Upper lobe of right lung (tissue), 1 donor: ENCODE measurements around the gene ZNF747. TPM values are rescaled to one million over a fixed set of nuclear protein-coding genes. Genes with fewer than 3 reads are reported as not detected.

Experiments used
- ATAC-seq: fragments of 200-7000 bp; cut with Tn5 transposase; one replicate; pipeline ENCODE4 v1.9.1; 2020; ENCODE audit warnings: mild to moderate bottlenecking, moderate library complexity
- DNase-seq: peaks from one replicate; pipeline ENCODE4 v3.0.0-alpha.2; 2020
- H3K27ac ChIP-seq: fragments of 200-600 bp; one replicate; pipeline ENCODE4 v1.8.0; 2022
- H3K27me3 ChIP-seq: fragments of 200-600 bp; one replicate; pipeline ENCODE4 v1.8.0; 2022; ENCODE audit warnings: mild to moderate bottlenecking
- H3K36me3 ChIP-seq: fragments of 200-600 bp; one replicate; pipeline ENCODE4 v1.8.0; 2022
- H3K4me1 ChIP-seq: fragments of 200-600 bp; one replicate; pipeline ENCODE4 v1.8.0; 2022
- H3K4me3 ChIP-seq: fragments of 200-600 bp; one replicate; pipeline ENCODE4 v1.8.0; 2022; ENCODE audit warnings: mild to moderate bottlenecking
- H3K9me3 ChIP-seq: fragments of 200-600 bp; one replicate; pipeline ENCODE4 v1.8.0; 2022
- intact Hi-C: fragments of 100-400 bp; cut with DNase I; formaldehyde crosslinking; loops from one replicate; pipeline ENCODE4 v1.11.0; 2022
- long read RNA-seq: library from polyadenylated mRNA; unstranded; transcript quantifications from one replicate; pipeline ENCODE4 v2.0.0, GENCODE V29; 2021
- total RNA-seq: library from RNA; stranded (reverse); fragmentation: NEBNext Ultra II Directional; extraction: Animal tissue kit (Norgen Biotek cat#: 25700); gene quantifications from one replicate; pipeline ENCODE4 v1.2.1, GENCODE V29; 2021
- TF ChIP-seq, protein P1 (sequence below): fragments of 200-600 bp; IDR thresholded peaks from one replicate; pipeline ENCODE4 v1.8.0; 2022; ENCODE audit warnings: antibody characterized with exemption
- donor health status: DM: no; HTN: yes; CAD: no; lungs with severe emphysema.

The ZNF747 gene
- 11.5 TPM for total RNA-seq
- long read RNA-seq, transcript ZNF747-203 (3 exons, 1,511 nt), result minor isoform, 9 of 25 reads
- long read RNA-seq, transcript ZNF747-202 (2 exons, 3,504 nt), result major isoform, 11 of 25 reads
- long read RNA-seq, partial matches to known transcripts, result 0 of 25 reads
- long read RNA-seq, other reads (novel, unspliced or antisense), result 3 of 25 reads

- peaks cover 18% of the 10 kb centered on the region for H3K36me3 ChIP-seq
- peaks cover 20% of the 10 kb centered on the region for H3K4me1 ChIP-seq
- H3K9me3 ChIP-seq, result no peaks in the 10 kb centered on the region
- H3K27ac ChIP-seq, result peak within 1 kb of the TSS; percentile 97
- intact Hi-C loops, result no loop called here
- DNase-seq, result peak; percentile 96
- TF ChIP-seq, protein P1, sequence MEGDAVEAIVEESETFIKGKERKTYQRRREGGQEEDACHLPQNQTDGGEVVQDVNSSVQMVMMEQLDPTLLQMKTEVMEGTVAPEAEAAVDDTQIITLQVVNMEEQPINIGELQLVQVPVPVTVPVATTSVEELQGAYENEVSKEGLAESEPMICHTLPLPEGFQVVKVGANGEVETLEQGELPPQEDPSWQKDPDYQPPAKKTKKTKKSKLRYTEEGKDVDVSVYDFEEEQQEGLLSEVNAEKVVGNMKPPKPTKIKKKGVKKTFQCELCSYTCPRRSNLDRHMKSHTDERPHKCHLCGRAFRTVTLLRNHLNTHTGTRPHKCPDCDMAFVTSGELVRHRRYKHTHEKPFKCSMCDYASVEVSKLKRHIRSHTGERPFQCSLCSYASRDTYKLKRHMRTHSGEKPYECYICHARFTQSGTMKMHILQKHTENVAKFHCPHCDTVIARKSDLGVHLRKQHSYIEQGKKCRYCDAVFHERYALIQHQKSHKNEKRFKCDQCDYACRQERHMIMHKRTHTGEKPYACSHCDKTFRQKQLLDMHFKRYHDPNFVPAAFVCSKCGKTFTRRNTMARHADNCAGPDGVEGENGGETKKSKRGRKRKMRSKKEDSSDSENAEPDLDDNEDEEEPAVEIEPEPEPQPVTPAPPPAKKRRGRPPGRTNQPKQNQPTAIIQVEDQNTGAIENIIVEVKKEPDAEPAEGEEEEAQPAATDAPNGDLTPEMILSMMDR, result no peak
- no peaks in the 10 kb centered on the region for H3K27me3 ChIP-seq
- peak within 1 kb of the TSS; percentile 85 for H3K4me3 ChIP-seq
- ATAC-seq, result peak; percentile 91
Observed at GRCh38 chr16:30534368-30535105, at the start of gene ZNF747. ZNF747 (minus strand) TSS chr16:30534858; CDS start chr16:30534679, 179 bp downstream.

- Histone ChIP-seq H3K4me3 (no peak overlapping the region), H3K9me3 (no peaks in the 10 kb centered on the region), H3K27me3 (no peaks in the 10 kb centered on the region), H3K4me1 (peaks cover 14% of the 10 kb centered on the region), H3K27ac (no peak overlapping the region), H3K36me3 (peaks cover 36% of the 10 kb centered on the region)
- TF ChIP-seq, protein P1, result no peak
- intact Hi-C loops, result no loop called here
- no peak for ATAC-seq
- no peak for DNase-seq
Observed at GRCh38 chr16:30582611-30583340, 48.1 kb upstream of the ZNF747 start.

DNA sequence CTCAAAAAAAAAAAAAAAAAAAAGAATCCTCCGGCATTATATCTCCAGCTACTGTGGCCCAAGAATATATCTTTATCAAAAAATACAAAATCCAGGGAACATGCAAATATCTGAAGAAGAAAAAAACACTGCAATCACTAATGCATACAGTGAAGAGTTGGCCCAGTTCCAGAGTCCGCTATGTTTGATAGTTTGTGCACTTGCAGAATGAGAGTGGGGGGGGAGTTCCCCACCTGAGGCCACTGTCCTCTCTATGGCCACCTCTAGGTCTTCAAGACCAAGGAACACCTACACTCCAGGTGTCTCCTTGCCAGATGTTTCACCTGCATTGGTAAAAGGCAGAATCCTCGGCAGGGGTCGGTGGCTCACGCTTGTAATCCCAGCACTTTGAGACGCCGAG lies 46.8 kb upstream of the ZNF747 start:
- H3K36me3 ChIP-seq, result peaks cover 39% of the 10 kb centered on the region
- no peaks in the 10 kb centered on the region for H3K27me3 ChIP-seq
- no peak overlapping the region for H3K27ac ChIP-seq
- TF ChIP-seq, protein P1, result no peak
- H3K9me3 ChIP-seq, result no peaks in the 10 kb centered on the region
- intact Hi-C loops, result no loop called here
- no peak overlapping the region for H3K4me3 ChIP-seq
- no peak for DNase-seq
- ATAC-seq, result no peak
- H3K4me1 ChIP-seq, result peaks cover 14% of the 10 kb centered on the region

- no peaks in the 10 kb centered on the region for H3K27me3 ChIP-seq
- H3K9me3 ChIP-seq, result no peaks in the 10 kb centered on the region
- H3K27ac ChIP-seq, result no peak overlapping the region
- intact Hi-C loops, result no loop called here
- ATAC-seq (no peak), DNase-seq (no peak)
- peaks cover 15% of the 10 kb centered on the region for H3K36me3 ChIP-seq
- H3K4me3 ChIP-seq, result no peak overlapping the region
- H3K4me1 ChIP-seq, result peaks cover 17% of the 10 kb centered on the region
- TF ChIP-seq, protein P1, result no peak
Observed at GRCh38 chr16:30574678-30575077, 40.0 kb upstream of the ZNF747 start.

DNA sequence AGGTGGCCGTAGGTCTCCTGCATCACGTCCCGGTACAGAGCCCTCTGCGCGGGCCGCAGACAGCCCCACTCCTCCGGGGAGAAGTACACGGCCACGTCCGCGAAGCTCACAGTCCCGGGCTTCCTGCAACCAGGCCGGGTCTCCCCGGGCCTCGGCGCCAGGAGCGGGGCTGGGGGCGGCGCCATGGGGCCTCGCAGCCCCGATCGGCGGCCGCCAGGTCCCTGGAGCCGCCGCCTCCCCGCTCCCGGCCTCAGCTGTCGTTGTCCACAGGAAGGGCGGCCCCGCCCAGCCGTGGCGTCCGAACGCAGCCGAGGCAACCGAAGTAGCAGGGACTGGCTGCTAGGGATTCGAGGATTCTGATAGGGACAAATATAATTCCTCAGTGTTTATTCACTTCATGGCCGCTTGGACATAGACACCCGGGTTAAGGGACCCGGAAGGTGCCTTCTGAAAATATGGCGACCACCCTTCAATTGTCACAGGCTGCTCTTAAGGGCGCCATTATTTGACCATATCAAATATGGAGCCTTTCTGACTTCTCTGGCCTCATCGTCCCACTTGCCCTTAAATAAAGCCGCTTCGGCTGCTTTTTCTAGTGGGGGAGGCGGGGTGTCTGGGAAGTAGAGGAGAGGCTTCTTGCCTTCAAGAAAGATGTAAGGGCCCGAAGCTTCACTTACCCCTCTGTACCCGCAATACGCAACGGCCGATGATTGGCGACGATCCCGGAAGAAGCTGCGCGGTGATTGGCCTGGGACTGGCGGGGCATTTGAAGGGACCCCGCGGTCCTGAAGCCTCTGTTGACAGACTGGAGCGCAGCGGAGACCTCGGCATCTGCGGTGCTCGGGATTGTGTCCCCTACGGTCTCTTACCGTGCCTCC lies 37.0 kb upstream of the ZNF747 start, which contains the start of gene ZNF688:
Gene ZNF688 (minus strand): TSS at position 270 of the 878 bp plus-strand sequence. CDS start 85 bp downstream, at position 185.
- Histone ChIP-seq H3K4me1 (peaks cover 17% of the 10 kb centered on the region), H3K9me3 (no peaks in the 10 kb centered on the region), H3K36me3 (no peaks in the 10 kb centered on the region), H3K27ac (peak within 1 kb of the TSS; percentile 99), H3K4me3 (peak within 1 kb of the TSS; percentile 88), H3K27me3 (no peaks in the 10 kb centered on the region)
- intact Hi-C loops, result no loop called here
- TF ChIP-seq, protein P1, result no peak
- ATAC-seq (peak; percentile 92), DNase-seq (peak; percentile 96)
